MCF 10A (cell line): ENCODE measurements around the gene ZBTB37. TPM values are rescaled to one million over a fixed set of nuclear protein-coding genes. Genes with fewer than 3 reads are reported as not detected.

Source experiments
- BruUV-seq: library from RNA; stranded (reverse); fragments of 400-500 nt; replicated peaks from 2 replicates; lab custom pipeline; 2021; lab: Mats Ljungman, UMichigan
- CTCF ChIA-PET: fragments of 300-600 bp; sonication (Branson Sonifier 250); formaldehyde crosslinking; extraction: SDS; loops from one replicate; lab custom pipeline; 2021; ENCODE audit warnings: antibody characterized with exemption, inconsistent platforms; lab: Yijun Ruan, JAX
- POLR2A ChIA-PET: fragments of 300-600, 350-650 bp; sonication (Branson Sonifier 250); formaldehyde crosslinking; extraction: SDS; loops from one replicate; lab custom pipeline; 2020; ENCODE audit warnings: antibody characterized with exemption, inconsistent platforms; lab: Yijun Ruan, JAX
- DNase-seq: peaks from one replicate; pipeline ENCODE4 v3.0.0-alpha.2; 2018; ENCODE audit not compliant: unreplicated experiment
- H3K27ac Mint-ChIP-seq: one replicate; pipeline ENCODE4 v1.8.0; 2022; ENCODE audit warnings: mild to moderate bottlenecking, low read depth, mixed read lengths; ENCODE audit not compliant: unreplicated experiment
- H3K27me3 Mint-ChIP-seq: one replicate; pipeline ENCODE4 v1.8.0; 2022; ENCODE audit warnings: mixed read lengths; ENCODE audit not compliant: insufficient read depth, unreplicated experiment
- H3K36me3 Mint-ChIP-seq: one replicate; pipeline ENCODE4 v1.8.0; 2022; ENCODE audit warnings: mild to moderate bottlenecking, moderate library complexity, mixed read lengths; ENCODE audit not compliant: insufficient read depth, unreplicated experiment
- H3K4me1 Mint-ChIP-seq: one replicate; pipeline ENCODE4 v1.8.0; 2022; ENCODE audit warnings: mixed read lengths; ENCODE audit not compliant: insufficient read depth, unreplicated experiment
- H3K4me3 Mint-ChIP-seq: one replicate; pipeline ENCODE4 v1.8.0; 2022; ENCODE audit warnings: mild to moderate bottlenecking, moderate library complexity, mixed read lengths; ENCODE audit not compliant: unreplicated experiment
- H3K9me3 Mint-ChIP-seq: one replicate; pipeline ENCODE4 v1.8.0; 2022; ENCODE audit warnings: mixed read lengths; ENCODE audit not compliant: unreplicated experiment
- intact Hi-C: fragments of 100-400 bp; cut with micrococcal nuclease; formaldehyde crosslinking; loops from 2 replicates; pipeline ENCODE4 v1.14.1; 2022
- total RNA-seq: library from RNA; stranded (reverse); gene quantifications from 2 replicates; pipeline ENCODE4 v1.2.3, GENCODE V29; 2022
- TF ChIP-seq, protein P1 (sequence below): fragments of 200-600 bp; IDR thresholded peaks from one replicate; pipeline ENCODE4 v1.8.0; 2022; ENCODE audit warnings: antibody characterized with exemption, mild to moderate bottlenecking; ENCODE audit not compliant: unreplicated experiment

ZBTB37 gene
- total RNA-seq, 1 experiment from 2014 or later, result 12.8 TPM

- peaks cover 98% of the 10 kb centered on the region for H3K36me3 Mint-ChIP-seq
- ChIA-PET POLR2A (interaction anchor here (0.6 to 4.4 kb wide), 13 partner anchors 11 to 516 kb away, joined by 3 to 50 read pairs (median 3); partner anchors contain the start of genes GAS5, RABGAP1L and ZBTB37), CTCF (interaction anchor here (0.5 to 1.9 kb wide), 6 partner anchors 15 to 1202 kb away, joined by 3 to 13 read pairs (median 4); no protein-coding TSS in a partner anchor)
- TF ChIP-seq, protein P1, sequence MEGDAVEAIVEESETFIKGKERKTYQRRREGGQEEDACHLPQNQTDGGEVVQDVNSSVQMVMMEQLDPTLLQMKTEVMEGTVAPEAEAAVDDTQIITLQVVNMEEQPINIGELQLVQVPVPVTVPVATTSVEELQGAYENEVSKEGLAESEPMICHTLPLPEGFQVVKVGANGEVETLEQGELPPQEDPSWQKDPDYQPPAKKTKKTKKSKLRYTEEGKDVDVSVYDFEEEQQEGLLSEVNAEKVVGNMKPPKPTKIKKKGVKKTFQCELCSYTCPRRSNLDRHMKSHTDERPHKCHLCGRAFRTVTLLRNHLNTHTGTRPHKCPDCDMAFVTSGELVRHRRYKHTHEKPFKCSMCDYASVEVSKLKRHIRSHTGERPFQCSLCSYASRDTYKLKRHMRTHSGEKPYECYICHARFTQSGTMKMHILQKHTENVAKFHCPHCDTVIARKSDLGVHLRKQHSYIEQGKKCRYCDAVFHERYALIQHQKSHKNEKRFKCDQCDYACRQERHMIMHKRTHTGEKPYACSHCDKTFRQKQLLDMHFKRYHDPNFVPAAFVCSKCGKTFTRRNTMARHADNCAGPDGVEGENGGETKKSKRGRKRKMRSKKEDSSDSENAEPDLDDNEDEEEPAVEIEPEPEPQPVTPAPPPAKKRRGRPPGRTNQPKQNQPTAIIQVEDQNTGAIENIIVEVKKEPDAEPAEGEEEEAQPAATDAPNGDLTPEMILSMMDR, result no peak
- peak; percentile 82 for DNase-seq
- no peaks in the 10 kb centered on the region for H3K27me3 Mint-ChIP-seq
- intact Hi-C loops, result loop anchor here (5.0 kb wide), 2 partner anchors 79 to 126 kb away; partner anchors contain the start of genes GAS5 and ZBTB37
- no peaks in the 10 kb centered on the region for H3K9me3 Mint-ChIP-seq
- peaks cover 15% of the 10 kb centered on the region for H3K4me1 Mint-ChIP-seq
- no peak overlapping the region for H3K4me3 Mint-ChIP-seq
- peak overlapping the region; percentile 90 for H3K27ac Mint-ChIP-seq
- no TSS peak for BruUV-seq
Measured at GRCh38 chr1:173946380-173946921, 78.3 kb downstream of the ZBTB37 start.

DNA sequence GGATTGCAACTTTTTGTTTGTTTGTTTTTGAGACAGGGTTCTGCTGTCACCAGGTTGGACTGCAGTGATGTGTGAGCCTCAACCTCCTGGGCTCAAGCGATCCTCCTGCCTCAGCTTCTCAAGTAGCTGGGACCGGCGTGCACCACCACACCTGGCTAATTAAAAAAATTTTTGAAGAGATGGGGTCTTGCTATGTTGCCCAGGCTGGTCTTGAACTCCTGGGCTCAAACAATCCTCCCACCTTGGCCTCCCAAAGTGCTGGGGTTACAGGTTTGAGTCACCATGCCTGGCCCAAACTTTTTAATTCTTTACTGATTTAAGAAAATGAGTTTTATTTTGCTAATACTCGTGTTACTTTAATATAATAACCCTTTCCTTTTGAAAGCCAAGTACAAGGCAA lies 80.4 kb downstream of the ZBTB37 start:
- Mint-ChIP-seq H3K4me1 (peaks cover 15% of the 10 kb centered on the region), H3K4me3 (no peak overlapping the region), H3K27me3 (no peaks in the 10 kb centered on the region), H3K9me3 (no peaks in the 10 kb centered on the region), H3K27ac (no peak overlapping the region), H3K36me3 (peaks cover 98% of the 10 kb centered on the region)
- POLR2A ChIA-PET, result interaction anchor here (4.4 kb wide), 1 partner anchor 81 kb away, joined by 50 read pairs; the partner anchor contains the start of genes GAS5 and ZBTB37
- no peak for DNase-seq
- BruUV-seq, result no TSS peak
- CTCF ChIA-PET, result no interaction called here
- intact Hi-C loops, result loop anchor here (5.0 kb wide), 2 partner anchors 81 to 124 kb away; partner anchors contain the start of genes GAS5 and ZBTB37
- TF ChIP-seq, protein P1, result no peak

Other genes starting within 250 kb of the ZBTB37 start
- not detected in 2 replicates for gene TEX50, start 233.0 kb upstream of the ZBTB37 start, total RNA-seq
- gene ANKRD45, start 198.5 kb upstream of the ZBTB37 start, total RNA-seq, result 0.42 TPM in 1 of 2 replicates, not detected in the other
- 36.7 and 44.3 TPM in 2 replicates for gene KLHL20, start 153.4 kb upstream of the ZBTB37 start, total RNA-seq
- 34.6 and 40.4 TPM in 2 replicates for gene DARS2, start 43.7 kb upstream of the ZBTB37 start, total RNA-seq
- gene CENPL, start 43.5 kb upstream of the ZBTB37 start, total RNA-seq, result 14.1 and 24.5 TPM in 2 replicates
- gene GAS5, start 391 bp upstream of the ZBTB37 start, total RNA-seq, result 3,184 and 3,772 TPM in 2 replicates
- gene SERPINC1, start 48.9 kb downstream of the ZBTB37 start, total RNA-seq, result not detected in 2 replicates
- gene RC3H1, start 154.0 kb downstream of the ZBTB37 start, total RNA-seq, result 25.7 and 26.9 TPM in 2 replicates